Thyroid gland (tissue), 4 donors: Measurements from ENCODE around the gene NECTIN1. TPM values are rescaled to one million over a fixed set of nuclear protein-coding genes. Genes with fewer than 3 reads are reported as not detected.

Experiments
- DNase-seq, 2 donors: peaks; one replicate each; pipeline ENCODE4 v3.0.0-alpha.2; 2019
- H3K27ac ChIP-seq, 3 donors: fragments of 200-600 bp; sonication (generic); 1 replicate in 2 of 3; 2 replicates in 1 of 3; pipeline ENCODE4 v1.5.1; 2016 to 2019; ENCODE audit warnings: mild to moderate bottlenecking in 1 of 3, moderate library complexity in 1 of 3
- H3K27me3 ChIP-seq: fragments of 200-600 bp; sonication (generic); one replicate; pipeline ENCODE4 v1.5.1; 2019
- H3K36me3 ChIP-seq, 2 donors: fragments of 200-600 bp; sonication (generic); one replicate each; pipeline ENCODE4 v1.5.1; 2016 to 2019
- H3K4me1 ChIP-seq, 2 donors: fragments of 200-600 bp; sonication (generic); one replicate each; pipeline ENCODE4 v1.5.1; 2017 to 2019
- H3K4me3 ChIP-seq, 3 donors: fragments of 200-600 bp; sonication (generic); replicated peaks in 1 of 3; 1 replicate in 2 of 3; 2 replicates in 1 of 3; pipeline ENCODE4 v1.5.1; 2016; ENCODE audit warnings: mild to moderate bottlenecking in 1 of 3
- H3K9me3 ChIP-seq: fragments of 200-600 bp; sonication (generic); one replicate; pipeline ENCODE4 v1.5.1; 2017
- CTCF ChIP-seq, 6 experiments: fragments of 200-600 bp in 3 of 6; fragments of 450-650 bp in 3 of 6; sonication (generic) in 3 of 6; IDR thresholded peaks; one replicate each; pipeline ENCODE4 v1.5.1; 2016 to 2019; ENCODE audit warnings: antibody characterized with exemption in 6 of 6, mild to moderate bottlenecking in 2 of 6, inconsistent platforms in 1 of 6, moderate library complexity in 1 of 6
- POLR2A ChIP-seq, 2 donors: fragments of 450-650 bp; IDR thresholded peaks; one replicate each; pipeline ENCODE4 v1.6.1; 2017; ENCODE audit warnings: antibody characterized with exemption in 2 of 2, mild to moderate bottlenecking in 2 of 2, moderate library complexity in 1 of 2
- WGBS, 2 donors: methylation state at CpG; one replicate each; pipeline ENCODE4 v1.1.5; 2017; 5-methylcytosine and 5-hydroxymethylcytosine counted together
- intact Hi-C: fragments of 100-400 bp; cut with DNase I; formaldehyde crosslinking; loops from one replicate; pipeline ENCODE4 v1.15.1; 2023
- total RNA-seq, 4 donors: library from RNA; depleted of rRNA; stranded (reverse); fragments of >200 nt; gene quantifications; one replicate each; pipeline ENCODE4 v1.2.3, GENCODE V29; 2016

NECTIN1 gene
- total RNA-seq, 4 donors from 2014 or later = 0.94 to 5.3 (median 2.3) TPM

GRCh38 chr11:119711476-119711875, 17.5 kb downstream of the NECTIN1 start:
- no peaks in the 10 kb centered on the region for H3K9me3 ChIP-seq
- TF ChIP-seq POLR2A (IDR thresholded peaks at IDR 0.05) (no peak), CTCF (IDR thresholded peaks at IDR 0.05) (no peak)
- H3K27me3 ChIP-seq = no peaks in the 10 kb centered on the region
- 70 to 71% methylated on average over 4 of the region's 4 CpGs for WGBS, 2 donors
- intact Hi-C loops = no loop called here
- H3K4me1 ChIP-seq = no peaks in the 10 kb centered on the region
- H3K36me3 ChIP-seq = no peaks in the 10 kb centered on the region
- H3K27ac ChIP-seq = no peak overlapping the region
- DNase-seq = no peak
- no peak overlapping the region for H3K4me3 ChIP-seq

GRCh38 chr11:119710417-119710816, 18.6 kb downstream of the NECTIN1 start:
- no peak overlapping the region for H3K4me3 ChIP-seq
- no peak overlapping the region for H3K27ac ChIP-seq
- H3K36me3 ChIP-seq = no peaks in the 10 kb centered on the region
- intact Hi-C loops = no loop called here
- DNase-seq = no peak
- no peak for TF ChIP-seq CTCF (IDR thresholded peaks at IDR 0.05)
- no peak for TF ChIP-seq POLR2A (IDR thresholded peaks at IDR 0.05)
- H3K4me1 ChIP-seq = no peaks in the 10 kb centered on the region
- H3K9me3 ChIP-seq = no peaks in the 10 kb centered on the region
- H3K27me3 ChIP-seq = no peaks in the 10 kb centered on the region
- 90 to 94% methylated on average over 2 of the region's 2 CpGs for WGBS, 2 donors

GRCh38 chr11:119709638-119710346, 19.2 kb downstream of the NECTIN1 start:
- Histone ChIP-seq H3K27me3 (no peaks in the 10 kb centered on the region), H3K9me3 (no peaks in the 10 kb centered on the region), H3K27ac (no peak overlapping the region), H3K4me3 (no peak overlapping the region), H3K4me1 (no peaks in the 10 kb centered on the region), H3K36me3 (no peaks in the 10 kb centered on the region)
- no peak for TF ChIP-seq POLR2A (IDR thresholded peaks at IDR 0.05)
- TF ChIP-seq CTCF (IDR thresholded peaks at IDR 0.05) = no peak
- DNase-seq = no peak
- 52 to 58% methylated on average over 22 of the region's 22 CpGs for WGBS, 2 donors
- intact Hi-C loops = no loop called here

GRCh38 chr11:119709171-119709570, 19.8 kb downstream of the NECTIN1 start:
- 32 to 65% methylated on average over 6 to 9 of the region's 9 CpGs for WGBS, 2 donors
- no peak overlapping the region for H3K27ac ChIP-seq
- no peak for DNase-seq

More at GRCh38 chr11:119709171-119709570, 19.8 kb downstream of the NECTIN1 start:
- Histone ChIP-seq H3K9me3 (no peaks in the 10 kb centered on the region), H3K36me3 (no peaks in the 10 kb centered on the region), H3K4me3 (no peak overlapping the region), H3K4me1 (no peaks in the 10 kb centered on the region), H3K27me3 (no peaks in the 10 kb centered on the region)
- TF ChIP-seq CTCF (IDR thresholded peaks at IDR 0.05) (no peak), POLR2A (IDR thresholded peaks at IDR 0.05) (no peak)
- intact Hi-C loops = no loop called here
